CD4-positive, alpha-beta T cell treated with Interleukin-1 beta for 1 hour (primary cell): ENCODE results near the gene GPATCH8.
"Not testable (repeated sequence)": the region's sequence is repeated elsewhere in the genome, so short reads cannot be mapped to it uniquely, and the experiment has no call there.

Experiments
- DNase-seq, 2 donors: peaks; one replicate each; pipeline ENCODE4 v3.0.0-alpha.2; 2020 to 2022

The GPATCH8 gene

GRCh38 chr17:44527102-44527501 lies 23.9 kb upstream of the GPATCH8 start:
- no peak for DNase-seq

GRCh38 chr17:44523672-44523972 lies 20.4 kb upstream of the GPATCH8 start:
- DNase-seq = no peak

- DNase-seq = peak; percentile 45 to 52
Observed at GRCh38 chr17:44522883-44523671, 19.9 kb upstream of the GPATCH8 start.

- no peak for DNase-seq
Observed at GRCh38 chr17:44518032-44518431, 14.8 kb upstream of the GPATCH8 start.

- not testable (repeated sequence) for DNase-seq
Observed at GRCh38 chr17:44511241-44512134, 8.3 kb upstream of the GPATCH8 start.

- not testable (repeated sequence) for DNase-seq
Observed at GRCh38 chr17:44506939-44507604, 3.9 kb upstream of the GPATCH8 start.

GRCh38 chr17:44502598-44503146 lies 534 bp downstream of the GPATCH8 start:
- peak in 1 of 2 donors; percentile 1 for DNase-seq

- DNase-seq = no peak
Observed at GRCh38 chr17:44501866-44502375, 1.3 kb downstream of the GPATCH8 start.

- no peak for DNase-seq
Observed at GRCh38 chr17:44499722-44500121, 3.5 kb downstream of the GPATCH8 start.

- no peak for DNase-seq
Observed at GRCh38 chr17:44496815-44497214, 6.4 kb downstream of the GPATCH8 start.

GRCh38 chr17:44493339-44493738 lies 9.9 kb downstream of the GPATCH8 start:
- no peak for DNase-seq

- DNase-seq = no peak
Observed at GRCh38 chr17:44492706-44493272, 10.4 kb downstream of the GPATCH8 start.

GRCh38 chr17:44489581-44489980 lies 13.6 kb downstream of the GPATCH8 start:
- DNase-seq = no peak

- no peak for DNase-seq
Observed at GRCh38 chr17:44487170-44487569, 16.0 kb downstream of the GPATCH8 start.

- no peak for DNase-seq
Observed at GRCh38 chr17:44473367-44473766, 29.8 kb downstream of the GPATCH8 start.

GRCh38 chr17:44469676-44470075 lies 33.5 kb downstream of the GPATCH8 start:
- DNase-seq = no peak

GRCh38 chr17:44467108-44467507 lies 36.1 kb downstream of the GPATCH8 start:
- no peak for DNase-seq

- no peak for DNase-seq
Observed at GRCh38 chr17:44466339-44466738, 36.9 kb downstream of the GPATCH8 start.

- DNase-seq = no peak
Observed at GRCh38 chr17:44465897-44466296, 37.3 kb downstream of the GPATCH8 start.

GRCh38 chr17:44465276-44465675 lies 37.9 kb downstream of the GPATCH8 start:
- DNase-seq = no peak

GRCh38 chr17:44464037-44464436 lies 39.2 kb downstream of the GPATCH8 start:
- no peak for DNase-seq

- no peak for DNase-seq
Observed at GRCh38 chr17:44451832-44452231, 51.4 kb downstream of the GPATCH8 start.
